Fibroblast of lung (primary cell): ENCODE results near the gene PPP1R9A.

Source experiments
- EZH2 ChIP-seq: IDR thresholded peaks from 2 replicates; pipeline ENCODE4 v1.5.1; 2012; ENCODE audit warnings: low read length, control low read depth, mild to moderate bottlenecking; ENCODE audit errors: missing control alignments
- TF ChIP-seq, protein P1 (sequence below), 2 donors: IDR thresholded peaks in 1 of 2; conservative IDR thresholded peaks in 1 of 2; 1 replicate in 1 of 2; 2 replicates in 1 of 2; pipeline ENCODE4 v1.5.1; 2011 to 2012; ENCODE audit warnings: low read length in 2 of 2, control low read depth in 1 of 2, inconsistent platforms in 1 of 2, low read depth in 1 of 2, mild to moderate bottlenecking in 1 of 2

DNA sequence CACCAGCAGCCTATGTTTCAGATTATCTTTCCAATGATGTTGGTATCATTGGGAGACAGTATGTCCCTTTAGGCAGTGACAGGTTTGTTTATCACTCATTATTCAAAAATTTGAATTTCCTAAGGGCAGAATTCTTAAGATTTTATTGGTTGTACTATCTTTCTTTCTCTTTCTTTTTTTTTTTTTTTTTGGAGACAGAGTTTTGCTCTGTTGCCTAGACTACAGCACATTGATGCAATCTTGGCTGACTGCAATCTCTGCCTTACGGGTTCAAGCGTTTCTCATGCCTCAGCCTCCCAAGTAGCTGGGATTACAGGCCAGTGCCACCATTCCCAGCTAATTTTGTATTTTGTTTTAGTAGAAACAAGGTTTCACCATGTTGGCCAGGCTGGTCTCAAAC is 305.8 kb downstream of the PPP1R9A start:
- TF ChIP-seq, protein P1, sequence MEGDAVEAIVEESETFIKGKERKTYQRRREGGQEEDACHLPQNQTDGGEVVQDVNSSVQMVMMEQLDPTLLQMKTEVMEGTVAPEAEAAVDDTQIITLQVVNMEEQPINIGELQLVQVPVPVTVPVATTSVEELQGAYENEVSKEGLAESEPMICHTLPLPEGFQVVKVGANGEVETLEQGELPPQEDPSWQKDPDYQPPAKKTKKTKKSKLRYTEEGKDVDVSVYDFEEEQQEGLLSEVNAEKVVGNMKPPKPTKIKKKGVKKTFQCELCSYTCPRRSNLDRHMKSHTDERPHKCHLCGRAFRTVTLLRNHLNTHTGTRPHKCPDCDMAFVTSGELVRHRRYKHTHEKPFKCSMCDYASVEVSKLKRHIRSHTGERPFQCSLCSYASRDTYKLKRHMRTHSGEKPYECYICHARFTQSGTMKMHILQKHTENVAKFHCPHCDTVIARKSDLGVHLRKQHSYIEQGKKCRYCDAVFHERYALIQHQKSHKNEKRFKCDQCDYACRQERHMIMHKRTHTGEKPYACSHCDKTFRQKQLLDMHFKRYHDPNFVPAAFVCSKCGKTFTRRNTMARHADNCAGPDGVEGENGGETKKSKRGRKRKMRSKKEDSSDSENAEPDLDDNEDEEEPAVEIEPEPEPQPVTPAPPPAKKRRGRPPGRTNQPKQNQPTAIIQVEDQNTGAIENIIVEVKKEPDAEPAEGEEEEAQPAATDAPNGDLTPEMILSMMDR (conservative IDR thresholded peaks at IDR 0.05 in 1 of 2, IDR thresholded peaks at IDR 0.05 in 1 of 2; ENCODE audit: low read depth in 1 of 2, low read length in 2 of 2): no peak
- no peak for TF ChIP-seq EZH2
